B cell (primary cell): ENCODE results near the gene CNTN4. TPM values are rescaled to one million over a fixed set of nuclear protein-coding genes. Genes with fewer than 3 reads are reported as not detected.

Experiments used
- ATAC-seq: fragments of 200-7000 bp; cut with Tn5 transposase; one replicate; pipeline ENCODE4 v1.10.0; 2021; ENCODE audit warnings: low read depth, mild to moderate bottlenecking, moderate number of reproducible peaks, moderate library complexity
- CTCF ChIA-PET: fragments of 350-600 bp; sonication (Branson Sonifier 250); formaldehyde crosslinking; loops from one replicate; lab custom pipeline; 2021; ENCODE audit warnings: antibody characterized with exemption, inconsistent platforms; lab: Charles Lee
- POLR2A ChIA-PET: fragments of 350-600 bp; sonication (Branson Sonifier 250); formaldehyde crosslinking; loops from one replicate; lab custom pipeline; 2021; ENCODE audit warnings: antibody characterized with exemption; lab: Charles Lee
- DNase-seq: peaks from one replicate; pipeline ENCODE4 v3.0.0; 2013
- H2AFZ ChIP-seq: 2 replicates; pipeline ENCODE4 v1.6.1; 2012; ENCODE audit warnings: mild to moderate bottlenecking, low read depth, low read length; ENCODE audit not compliant: insufficient read depth, poor library complexity, severe bottlenecking
- H3K27ac ChIP-seq, 2 donors: 1 replicate in 1 of 2; 2 replicates in 1 of 2; pipeline ENCODE4 v1.5.1; 2012 to 2013; ENCODE audit warnings: low read length in 2 of 2, mild to moderate bottlenecking in 2 of 2, moderate library complexity in 1 of 2
- H3K27me3 ChIP-seq, 4 experiments: fragments of 200-600 bp in 1 of 4; sonication (generic) in 1 of 4; replicated peaks in 1 of 4; 1 replicate in 2 of 4; 2 replicates in 2 of 4; pipeline versions ENCODE4 v1.6.1 to v1.7.0; 2013 to 2016; ENCODE audit warnings: low read length in 3 of 4, mild to moderate bottlenecking in 2 of 4, mixed read lengths in 1 of 4, moderate library complexity in 1 of 4; ENCODE audit not compliant: insufficient read depth in 4 of 4, control insufficient read depth in 3 of 4; ENCODE audit errors: control extremely low read depth in 1 of 4
- H3K36me3 ChIP-seq, 2 experiments: replicated peaks in 1 of 2; 1 replicate in 1 of 2; 2 replicates in 1 of 2; pipeline versions ENCODE4 v1.6.1 to v1.7.1; 2013; ENCODE audit warnings: low read length in 1 of 2; ENCODE audit not compliant: insufficient read depth in 2 of 2, control insufficient read depth in 1 of 2; ENCODE audit errors: control extremely low read depth in 1 of 2, extremely low read depth in 1 of 2
- H3K4me1 ChIP-seq, 2 donors: fragments of 200-600 bp in 1 of 2; sonication (generic) in 1 of 2; 1 replicate in 1 of 2; 2 replicates in 1 of 2; pipeline versions ENCODE4 v1.5.1 to v1.6.1; 2013 to 2017; ENCODE audit warnings: low read length in 2 of 2; ENCODE audit not compliant: control insufficient read depth in 2 of 2, insufficient read depth in 2 of 2
- H3K4me2 ChIP-seq: replicated peaks from 2 replicates; pipeline ENCODE3; 2012; ENCODE audit warnings: mild to moderate bottlenecking, low read depth, low read length; ENCODE audit not compliant: poor library complexity, severe bottlenecking
- H3K4me3 ChIP-seq, 5 experiments: fragments of 200-600 bp in 1 of 5; sonication (generic) in 1 of 5; 1 replicate in 3 of 5; 2 replicates in 2 of 5; pipeline versions ENCODE4 v1.5.1 to v1.7.0; 2011 to 2016; ENCODE audit warnings: low read length in 4 of 5, mild to moderate bottlenecking in 4 of 5, low read depth in 2 of 5, control low read depth in 1 of 5, moderate library complexity in 1 of 5; ENCODE audit not compliant: insufficient read depth in 1 of 5; ENCODE audit errors: control extremely low read depth in 1 of 5, extremely low read depth in 1 of 5
- H3K79me2 ChIP-seq: fragments of 200-600 bp; sonication (generic); one replicate; pipeline ENCODE4 v1.6.0; 2016; ENCODE audit warnings: low read length; ENCODE audit not compliant: control insufficient read depth, insufficient read depth
- H3K9ac ChIP-seq: fragments of 200-600 bp; sonication (generic); 2 replicates; pipeline ENCODE4 v1.6.1; 2017; ENCODE audit warnings: mild to moderate bottlenecking, low read length, moderate library complexity
- H3K9me3 ChIP-seq, 3 donors: one replicate each; pipeline versions ENCODE4 v1.6.1 to v1.7.1; 2013; ENCODE audit warnings: low read length in 2 of 3; ENCODE audit not compliant: control insufficient read depth in 2 of 3, insufficient read depth in 1 of 3; ENCODE audit errors: control extremely low read depth in 1 of 3
- H4K20me1 ChIP-seq: 2 replicates; pipeline ENCODE4 v1.6.0; 2012; ENCODE audit warnings: mild to moderate bottlenecking, low read length; ENCODE audit not compliant: insufficient read depth, control insufficient read depth, poor library complexity, severe bottlenecking
- H3K27ac Mint-ChIP-seq: one replicate; pipeline ENCODE4 v1.8.0; 2021; ENCODE audit warnings: mixed read lengths
- H3K27me3 Mint-ChIP-seq: one replicate; pipeline ENCODE4 v1.8.0; 2021; ENCODE audit warnings: mixed read lengths
- H3K4me1 Mint-ChIP-seq: one replicate; pipeline ENCODE4 v1.8.0; 2021; ENCODE audit warnings: mixed read lengths
- H3K4me3 Mint-ChIP-seq: one replicate; pipeline ENCODE4 v1.8.0; 2021; ENCODE audit warnings: mixed read lengths
- H3K9me3 Mint-ChIP-seq: one replicate; pipeline ENCODE4 v1.8.0; 2022; ENCODE audit warnings: mixed read lengths; ENCODE audit not compliant: insufficient read depth
- CTCF ChIP-seq: fragments of 200-600 bp; IDR thresholded peaks from one replicate; pipeline ENCODE4 v1.8.0; 2022; ENCODE audit warnings: antibody characterized with exemption, mild to moderate bottlenecking
- EZH2 ChIP-seq: IDR thresholded peaks from 2 replicates; pipeline ENCODE4 v1.6.1; 2012; ENCODE audit warnings: borderline replicate concordance, low read depth, mild to moderate bottlenecking, moderate library complexity, low read length; ENCODE audit not compliant: insufficient read depth, poor library complexity, severe bottlenecking
- WGBS: methylation state at CpG from one replicate; pipeline ENCODE4 v1.1.5; 2013; ENCODE audit warnings: missing lambda C conversion rate; ENCODE audit not compliant: insufficient coverage; 5-methylcytosine and 5-hydroxymethylcytosine counted together
- intact Hi-C: fragments of 100-400 bp; cut with micrococcal nuclease; formaldehyde crosslinking; loops from one replicate; pipeline ENCODE4 v1.10.0; 2022
- polyA plus RNA-seq: library from polyadenylated mRNA; depleted of rRNA; stranded (reverse); fragments of >200 nt; gene quantifications from 2 replicates; pipeline ENCODE4 v1.2.3, GENCODE V29; 2012
- total RNA-seq, 2 donors: library from RNA; stranded (reverse); fragments of 120-200 nt in 1 of 2; gene quantifications; 1 replicate in 1 of 2; 2 replicates in 1 of 2; pipeline versions ENCODE4 v1.2.3 to v1.2.4, GENCODE V29; 2013 to 2022

The CNTN4 gene
- total and polyA plus RNA-seq, 2 donors (not counting 1 experiment from before 2014, with no cell fraction given): 0.05 TPM; not detected in 1

GRCh38 chr3:2826453-2826852, 727.8 kb downstream of the CNTN4 start:
- H3K4me3 ChIP-seq: no peak overlapping the region
- ChIA-PET CTCF (no interaction called here), POLR2A (no interaction called here)
- 65% methylated on average over 3 of the region's 3 CpGs for WGBS
- no peaks in the 10 kb centered on the region for H4K20me1 ChIP-seq
- H3K36me3 ChIP-seq: no peaks in the 10 kb centered on the region
- Mint-ChIP-seq H3K4me3 (no peak overlapping the region), H3K4me1 (no peaks in the 10 kb centered on the region), H3K27ac (no peak overlapping the region), H3K9me3 (no peaks in the 10 kb centered on the region), H3K27me3 (no peaks in the 10 kb centered on the region)
- no peaks in the 10 kb centered on the region for H3K79me2 ChIP-seq
- no peaks in the 10 kb centered on the region for H3K9me3 ChIP-seq
- H3K9ac ChIP-seq: no peak overlapping the region
- no peak for TF ChIP-seq CTCF
- TF ChIP-seq EZH2: no peak
- H3K4me2 ChIP-seq: no peak overlapping the region
- DNase-seq: no peak
- no peak overlapping the region for H2AFZ ChIP-seq
- no peak for ATAC-seq
- no peaks in the 10 kb centered on the region for H3K27me3 ChIP-seq
- no peaks in the 10 kb centered on the region for H3K4me1 ChIP-seq
- no peak overlapping the region for H3K27ac ChIP-seq
- intact Hi-C loops: no loop called here

GRCh38 chr3:2837239-2837638, 738.6 kb downstream of the CNTN4 start:
- ChIA-PET CTCF (no interaction called here), POLR2A (no interaction called here)
- Histone ChIP-seq H3K4me1 (no peaks in the 10 kb centered on the region), H3K36me3 (no peaks in the 10 kb centered on the region), H4K20me1 (no peaks in the 10 kb centered on the region), H3K79me2 (no peaks in the 10 kb centered on the region), H3K9ac (no peak overlapping the region), H3K4me3 (no peak overlapping the region), H2AFZ (no peak overlapping the region), H3K27me3 (no peaks in the 10 kb centered on the region), H3K4me2 (no peak overlapping the region), H3K27ac (no peak overlapping the region), H3K9me3 (no peaks in the 10 kb centered on the region)
- Mint-ChIP-seq H3K27me3 (no peaks in the 10 kb centered on the region), H3K9me3 (no peaks in the 10 kb centered on the region), H3K27ac (no peak overlapping the region), H3K4me1 (no peaks in the 10 kb centered on the region), H3K4me3 (no peak overlapping the region)
- DNase-seq: no peak
- WGBS: 100% methylated on average over 2 of the region's 6 CpGs
- intact Hi-C loops: no loop called here
- TF ChIP-seq EZH2 (no peak), CTCF (no peak)
- no peak for ATAC-seq
